ENCODE measurements around the gene SPOCK1.
"Not testable (repeated sequence)": the region's sequence is repeated elsewhere in the genome, so short reads cannot be mapped to it uniquely, and the experiment has no call there.

SPOCK1 gene

DNA sequence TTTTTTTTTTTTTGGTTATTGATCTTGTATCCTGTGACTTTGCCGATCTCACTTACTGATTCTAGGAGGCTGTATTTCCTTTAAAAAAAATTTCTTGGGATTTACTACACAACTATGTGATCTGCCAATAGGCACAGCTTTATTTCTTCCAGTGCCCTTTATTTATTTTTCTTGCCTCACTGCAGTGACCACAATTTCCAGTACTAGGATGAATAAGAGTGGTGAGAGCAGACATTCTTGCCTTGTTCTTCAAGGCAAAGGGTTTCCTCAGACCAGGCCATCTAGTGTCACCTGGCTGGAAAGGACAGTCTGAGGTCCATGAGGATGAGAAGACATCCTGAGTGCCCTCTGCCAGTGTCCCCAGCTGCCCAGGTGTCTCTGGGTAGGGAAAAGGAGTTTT lies 265.4 kb downstream of the SPOCK1 start:
- Histone ChIP-seq H3K27ac (ENCODE audit: low read depth, low read length) (no peak overlapping the region), H3K27me3 (ENCODE audit: control insufficient read depth in 1 of 2, insufficient read depth in 2 of 2, low read length in 2 of 2) (no peaks in the 10 kb centered on the region), H3K36me3 (ENCODE audit: control insufficient read depth in 1 of 2, insufficient read depth in 2 of 2, low read length in 2 of 2) (no peaks in the 10 kb centered on the region), H3K4me3 (ENCODE audit: low read depth in 1 of 2, low read length in 2 of 2) (no peak overlapping the region), H3K9me3 (ENCODE audit: control insufficient read depth in 1 of 2, low read length in 2 of 2) (no peaks in the 10 kb centered on the region), H3K9ac (ENCODE audit: low read depth in 1 of 2, low read length in 2 of 2) (no peak overlapping the region), H3K4me1 (ENCODE audit: control insufficient read depth in 1 of 2, insufficient read depth in 2 of 2, low read length in 2 of 2) (no peaks in the 10 kb centered on the region)

DNA sequence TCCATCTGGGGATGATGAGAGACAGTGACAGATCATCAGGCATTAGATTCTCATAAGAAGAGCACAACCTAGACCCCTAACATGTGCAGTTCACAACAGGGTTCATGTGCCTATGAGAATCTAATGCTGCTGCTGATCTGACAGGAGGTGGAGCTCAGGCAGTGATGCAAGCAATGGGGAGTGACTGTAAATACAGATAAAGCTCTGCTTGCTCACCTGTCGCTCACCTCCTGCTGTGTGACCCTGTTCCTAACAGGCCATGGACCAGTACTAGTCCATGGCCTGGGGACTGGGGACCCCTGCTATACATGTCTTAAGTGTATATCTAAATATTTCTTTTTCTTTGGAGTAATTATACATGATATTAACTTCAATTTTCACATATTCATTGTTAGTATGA lies 265.8 kb downstream of the SPOCK1 start:
- H3K36me3 ChIP-seq (ENCODE audit: control insufficient read depth in 1 of 2, insufficient read depth in 2 of 2, low read length in 2 of 2); H3K4me3 ChIP-seq (ENCODE audit: low read depth in 1 of 2, low read length in 2 of 2): not testable (repeated sequence)

DNA sequence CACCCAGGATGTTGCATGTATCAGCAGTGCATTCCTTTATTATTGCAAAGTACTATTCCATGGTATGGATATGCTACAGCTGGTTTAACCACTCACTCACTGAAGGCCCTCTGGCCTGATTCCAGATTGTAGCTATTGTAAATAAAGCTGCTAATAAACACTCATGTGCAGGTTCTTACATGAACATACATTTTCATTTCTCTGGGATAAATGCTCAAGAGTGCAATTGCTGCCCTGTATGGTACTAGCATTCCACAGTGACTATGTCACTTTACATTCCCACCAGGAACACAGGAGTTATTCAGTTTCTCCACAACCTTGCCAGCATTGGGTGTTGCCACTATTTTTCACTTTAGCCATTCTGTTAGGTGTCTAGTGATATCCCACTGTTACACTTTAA lies 267.6 kb downstream of the SPOCK1 start:
- no peaks in the 10 kb centered on the region for H3K4me1 ChIP-seq (ENCODE audit: control insufficient read depth in 1 of 2, insufficient read depth in 2 of 2, low read length in 2 of 2)
- no peak overlapping the region for H3K4me3 ChIP-seq (ENCODE audit: low read depth in 1 of 2, low read length in 2 of 2)
- no peaks in the 10 kb centered on the region for H3K9me3 ChIP-seq (ENCODE audit: control insufficient read depth in 1 of 2, low read length in 2 of 2)
- no peak overlapping the region for H3K27ac ChIP-seq (ENCODE audit: low read depth, low read length)
- H3K9ac ChIP-seq (ENCODE audit: low read depth in 1 of 2, low read length in 2 of 2) = no peak overlapping the region
- no peaks in the 10 kb centered on the region for H3K27me3 ChIP-seq (ENCODE audit: control insufficient read depth in 1 of 2, insufficient read depth in 2 of 2, low read length in 2 of 2)
- H3K36me3 ChIP-seq (ENCODE audit: control insufficient read depth in 1 of 2, insufficient read depth in 2 of 2, low read length in 2 of 2) = no peaks in the 10 kb centered on the region

More for the DNA sequence above, 265.8 kb downstream of the SPOCK1 start:
- not testable (repeated sequence) for H3K4me1 ChIP-seq (ENCODE audit: control insufficient read depth in 1 of 2, insufficient read depth in 2 of 2, low read length in 2 of 2); H3K9ac ChIP-seq (ENCODE audit: low read depth in 1 of 2, low read length in 2 of 2); H3K27ac ChIP-seq (ENCODE audit: low read depth, low read length); H3K9me3 ChIP-seq (ENCODE audit: control insufficient read depth in 1 of 2, low read length in 2 of 2); H3K27me3 ChIP-seq (ENCODE audit: control insufficient read depth in 1 of 2, insufficient read depth in 2 of 2, low read length in 2 of 2)

DNA sequence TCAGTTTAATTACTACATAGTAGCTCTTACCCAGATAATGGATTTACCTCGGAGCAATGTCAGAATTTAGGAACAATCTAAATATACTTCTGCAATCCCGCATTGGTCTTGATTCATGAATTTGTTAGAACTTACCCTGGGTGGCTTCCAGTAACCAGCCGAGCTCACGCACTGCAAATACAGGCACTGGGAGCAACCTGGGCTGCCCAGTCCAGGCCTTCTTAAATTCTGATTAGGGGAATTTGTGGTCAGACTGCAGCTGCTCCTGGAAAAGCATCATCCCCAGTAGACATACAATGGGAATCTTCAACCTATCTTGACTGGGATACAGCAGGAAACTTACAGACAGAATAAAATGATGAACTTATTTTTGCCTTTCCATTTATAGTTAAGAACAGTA lies 270.3 kb downstream of the SPOCK1 start:
- Histone ChIP-seq H3K4me1 (ENCODE audit: control insufficient read depth in 1 of 2, insufficient read depth in 2 of 2, low read length in 2 of 2) (no peaks in the 10 kb centered on the region), H3K4me3 (ENCODE audit: low read depth in 1 of 2, low read length in 2 of 2) (no peak overlapping the region), H3K27me3 (ENCODE audit: control insufficient read depth in 1 of 2, insufficient read depth in 2 of 2, low read length in 2 of 2) (no peaks in the 10 kb centered on the region), H3K36me3 (ENCODE audit: control insufficient read depth in 1 of 2, insufficient read depth in 2 of 2, low read length in 2 of 2) (no peaks in the 10 kb centered on the region), H3K27ac (ENCODE audit: low read depth, low read length) (no peak overlapping the region), H3K9me3 (ENCODE audit: control insufficient read depth in 1 of 2, low read length in 2 of 2) (no peaks in the 10 kb centered on the region), H3K9ac (ENCODE audit: low read depth in 1 of 2, low read length in 2 of 2) (no peak overlapping the region)

DNA sequence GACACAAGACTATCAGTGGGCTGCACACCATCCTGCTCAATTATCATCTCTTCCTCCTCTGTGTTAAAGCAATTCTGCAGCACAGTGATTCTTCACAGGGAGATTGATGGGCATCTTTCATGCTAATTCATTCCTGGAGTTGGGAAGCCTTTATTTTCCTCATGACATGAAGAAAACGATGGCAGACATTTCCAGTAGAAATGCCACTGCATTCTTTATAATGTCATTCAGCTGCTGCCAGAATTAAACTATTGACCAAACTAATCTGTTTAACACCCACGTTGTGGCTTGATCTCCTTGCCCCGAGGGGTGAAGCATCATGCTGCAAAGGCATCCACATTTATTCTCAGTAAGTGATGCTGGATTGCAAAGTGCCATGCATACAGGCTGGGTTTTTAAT lies 273.0 kb downstream of the SPOCK1 start:
- H3K9ac ChIP-seq (ENCODE audit: low read depth in 1 of 2, low read length in 2 of 2) = no peak overlapping the region
- no peaks in the 10 kb centered on the region for H3K9me3 ChIP-seq (ENCODE audit: control insufficient read depth in 1 of 2, low read length in 2 of 2)
- H3K4me3 ChIP-seq (ENCODE audit: low read depth in 1 of 2, low read length in 2 of 2) = no peak overlapping the region
- no peaks in the 10 kb centered on the region for H3K27me3 ChIP-seq (ENCODE audit: control insufficient read depth in 1 of 2, insufficient read depth in 2 of 2, low read length in 2 of 2)
- H3K36me3 ChIP-seq (ENCODE audit: control insufficient read depth in 1 of 2, insufficient read depth in 2 of 2, low read length in 2 of 2) = no peaks in the 10 kb centered on the region
- H3K27ac ChIP-seq (ENCODE audit: low read depth, low read length) = no peak overlapping the region
- no peaks in the 10 kb centered on the region for H3K4me1 ChIP-seq (ENCODE audit: control insufficient read depth in 1 of 2, insufficient read depth in 2 of 2, low read length in 2 of 2)

DNA sequence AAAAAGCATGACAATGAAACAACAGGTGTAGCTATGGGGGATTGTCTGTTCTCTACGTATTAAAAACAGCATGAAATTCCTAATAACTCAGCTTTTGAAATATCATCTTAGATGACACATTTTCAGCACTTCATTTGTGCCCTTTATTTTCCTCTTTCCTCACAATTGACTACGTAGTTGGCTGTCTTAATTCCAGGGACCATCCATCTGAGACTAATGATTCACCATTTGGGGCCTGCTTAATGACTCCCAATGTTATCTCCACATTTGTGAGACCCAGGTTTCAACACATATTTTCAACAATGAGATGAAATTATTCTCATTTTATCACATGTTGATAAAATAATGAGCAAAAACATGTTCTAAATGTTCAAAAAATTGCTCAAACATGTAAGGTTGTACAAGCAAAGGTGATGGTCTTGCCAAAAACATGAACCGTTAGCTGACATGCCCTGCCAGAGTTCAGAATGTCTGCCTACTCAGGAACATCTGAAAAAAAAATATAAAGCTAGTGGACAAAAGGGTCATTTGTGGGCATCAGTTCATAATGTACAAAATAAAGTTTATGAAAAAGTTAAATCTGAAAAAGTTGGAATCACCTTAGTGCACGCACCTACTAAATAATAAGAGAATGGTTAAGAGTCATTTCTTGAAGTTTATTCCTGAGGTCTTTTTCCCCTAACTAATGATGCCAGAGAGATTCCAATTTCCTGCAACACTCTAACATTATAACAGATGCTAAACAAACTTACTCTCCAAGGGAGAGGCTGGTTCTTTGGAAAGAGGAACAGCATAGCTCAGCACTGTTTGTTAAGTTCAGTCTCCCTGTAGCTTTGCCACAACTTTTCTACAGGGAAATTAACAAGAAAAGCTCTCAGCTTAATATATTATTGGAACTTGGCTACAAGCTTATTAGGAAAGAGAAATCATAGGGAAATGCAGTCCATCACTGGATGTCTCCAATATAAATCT lies 275.5 kb downstream of the SPOCK1 start:
- H3K4me1 ChIP-seq (ENCODE audit: control insufficient read depth in 1 of 2, insufficient read depth in 2 of 2, low read length in 2 of 2) = no peaks in the 10 kb centered on the region
- H3K4me3 ChIP-seq (ENCODE audit: low read depth in 1 of 2, low read length in 2 of 2) = no peak overlapping the region
- H3K9ac ChIP-seq (ENCODE audit: low read depth in 1 of 2, low read length in 2 of 2) = no peak overlapping the region
- H3K27ac ChIP-seq (ENCODE audit: low read depth, low read length) = no peak overlapping the region
- no peaks in the 10 kb centered on the region for H3K36me3 ChIP-seq (ENCODE audit: control insufficient read depth in 1 of 2, insufficient read depth in 2 of 2, low read length in 2 of 2)
- no peaks in the 10 kb centered on the region for H3K27me3 ChIP-seq (ENCODE audit: control insufficient read depth in 1 of 2, insufficient read depth in 2 of 2, low read length in 2 of 2)
- no peaks in the 10 kb centered on the region for H3K9me3 ChIP-seq (ENCODE audit: control insufficient read depth in 1 of 2, low read length in 2 of 2)

DNA sequence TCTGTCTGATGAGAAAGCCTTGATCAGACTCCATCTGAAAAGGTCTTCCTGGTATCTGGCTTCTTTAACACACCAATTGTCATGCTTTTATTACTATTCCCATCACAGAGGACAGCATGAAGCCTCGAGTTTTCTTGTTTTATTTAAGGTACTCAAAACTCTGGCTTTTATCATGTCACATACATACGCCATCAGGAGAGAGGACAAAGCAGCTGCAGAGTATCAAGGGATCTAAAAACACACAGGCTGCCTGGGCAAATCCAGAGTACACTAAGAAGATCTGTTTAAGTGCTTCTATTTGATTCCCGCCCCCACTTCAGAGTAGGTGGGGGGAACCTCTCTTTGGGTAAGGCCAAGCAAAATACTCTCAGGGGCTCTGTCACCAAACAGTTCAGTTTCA lies 277.2 kb downstream of the SPOCK1 start:
- no peaks in the 10 kb centered on the region for H3K36me3 ChIP-seq (ENCODE audit: control insufficient read depth in 1 of 2, insufficient read depth in 2 of 2, low read length in 2 of 2)
- H3K4me1 ChIP-seq (ENCODE audit: control insufficient read depth in 1 of 2, insufficient read depth in 2 of 2, low read length in 2 of 2) = no peaks in the 10 kb centered on the region
- H3K27me3 ChIP-seq (ENCODE audit: control insufficient read depth in 1 of 2, insufficient read depth in 2 of 2, low read length in 2 of 2) = no peaks in the 10 kb centered on the region
- no peak overlapping the region for H3K27ac ChIP-seq (ENCODE audit: low read depth, low read length)
- H3K9ac ChIP-seq (ENCODE audit: low read depth in 1 of 2, low read length in 2 of 2) = no peak overlapping the region
- H3K9me3 ChIP-seq (ENCODE audit: control insufficient read depth in 1 of 2, low read length in 2 of 2) = no peaks in the 10 kb centered on the region
- H3K4me3 ChIP-seq (ENCODE audit: low read depth in 1 of 2, low read length in 2 of 2) = no peak overlapping the region

DNA sequence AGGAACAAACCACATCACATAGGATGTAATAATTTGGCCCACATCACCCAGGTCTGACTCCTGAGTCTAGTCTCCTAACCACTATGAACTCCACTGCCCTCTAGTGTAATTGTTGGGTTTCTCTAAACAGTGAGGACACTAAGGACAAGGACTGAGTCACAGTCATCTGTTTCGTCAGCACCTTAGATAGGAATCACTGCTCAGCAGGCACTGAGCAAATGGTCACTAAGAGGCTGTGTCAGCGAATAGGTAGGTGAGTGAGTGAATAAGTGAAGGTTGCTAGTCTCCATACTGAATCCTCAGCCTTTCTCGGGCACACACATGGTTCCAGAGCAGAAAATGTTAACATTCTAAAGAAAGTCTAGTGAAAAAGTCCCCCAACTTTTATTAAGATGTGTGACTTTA lies 278.6 kb downstream of the SPOCK1 start:
- Histone ChIP-seq H3K27me3 (ENCODE audit: control insufficient read depth in 1 of 2, insufficient read depth in 2 of 2, low read length in 2 of 2) (no peaks in the 10 kb centered on the region), H3K27ac (ENCODE audit: low read depth, low read length) (no peak overlapping the region), H3K4me3 (ENCODE audit: low read depth in 1 of 2, low read length in 2 of 2) (no peak overlapping the region), H3K9ac (ENCODE audit: low read depth in 1 of 2, low read length in 2 of 2) (no peak overlapping the region), H3K4me1 (ENCODE audit: control insufficient read depth in 1 of 2, insufficient read depth in 2 of 2, low read length in 2 of 2) (no peaks in the 10 kb centered on the region), H3K9me3 (ENCODE audit: control insufficient read depth in 1 of 2, low read length in 2 of 2) (no peaks in the 10 kb centered on the region), H3K36me3 (ENCODE audit: control insufficient read depth in 1 of 2, insufficient read depth in 2 of 2, low read length in 2 of 2) (no peaks in the 10 kb centered on the region)

DNA sequence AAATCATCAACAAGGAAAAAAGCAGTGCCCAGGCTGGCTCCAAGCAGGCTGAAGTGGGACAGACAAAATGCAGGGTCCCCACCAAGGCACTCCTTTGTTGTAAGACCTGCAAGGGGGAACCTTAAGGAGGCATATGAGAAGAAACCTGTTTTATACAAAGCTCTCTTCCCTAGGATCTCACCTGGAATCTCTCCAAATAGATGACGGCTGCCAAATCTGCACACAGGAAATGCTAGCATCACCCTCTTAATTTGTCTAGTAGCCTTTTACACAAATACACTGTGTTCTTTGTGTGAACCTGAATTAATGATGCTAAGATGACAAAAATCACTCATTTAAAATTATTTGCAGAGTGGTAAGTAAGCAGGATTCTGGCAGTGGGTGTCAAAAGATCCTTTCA lies 280.2 kb downstream of the SPOCK1 start:
- H3K9ac ChIP-seq (ENCODE audit: low read depth in 1 of 2, low read length in 2 of 2) = no peak overlapping the region
- H3K27ac ChIP-seq (ENCODE audit: low read depth, low read length) = no peak overlapping the region
- H3K4me1 ChIP-seq (ENCODE audit: control insufficient read depth in 1 of 2, insufficient read depth in 2 of 2, low read length in 2 of 2) = no peaks in the 10 kb centered on the region
- no peak overlapping the region for H3K4me3 ChIP-seq (ENCODE audit: low read depth in 1 of 2, low read length in 2 of 2)
- H3K27me3 ChIP-seq (ENCODE audit: control insufficient read depth in 1 of 2, insufficient read depth in 2 of 2, low read length in 2 of 2) = no peaks in the 10 kb centered on the region
- H3K36me3 ChIP-seq (ENCODE audit: control insufficient read depth in 1 of 2, insufficient read depth in 2 of 2, low read length in 2 of 2) = no peaks in the 10 kb centered on the region
- no peaks in the 10 kb centered on the region for H3K9me3 ChIP-seq (ENCODE audit: control insufficient read depth in 1 of 2, low read length in 2 of 2)

DNA sequence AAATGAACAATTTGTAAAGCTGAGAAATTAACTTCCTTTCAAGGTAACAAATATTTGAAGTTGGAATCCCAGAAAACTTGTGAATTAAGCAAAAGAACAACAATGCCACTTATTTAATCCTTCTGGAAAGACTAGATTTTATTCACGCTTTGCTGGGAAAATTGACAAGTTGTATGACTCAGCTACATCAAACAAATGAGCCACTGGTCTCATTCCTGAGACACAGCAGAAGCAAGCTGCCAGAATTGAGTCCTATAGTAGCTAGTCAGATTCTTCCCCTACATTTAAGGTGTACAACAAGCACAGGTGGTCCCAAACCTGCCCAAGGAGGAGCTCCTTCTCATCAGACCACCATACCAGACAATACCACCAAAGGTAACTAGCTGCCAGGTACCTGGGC lies 280.7 kb downstream of the SPOCK1 start:
- Histone ChIP-seq H3K4me1 (ENCODE audit: control insufficient read depth in 1 of 2, insufficient read depth in 2 of 2, low read length in 2 of 2) (no peaks in the 10 kb centered on the region), H3K27me3 (ENCODE audit: control insufficient read depth in 1 of 2, insufficient read depth in 2 of 2, low read length in 2 of 2) (no peaks in the 10 kb centered on the region), H3K9ac (ENCODE audit: low read depth in 1 of 2, low read length in 2 of 2) (no peak overlapping the region), H3K4me3 (ENCODE audit: low read depth in 1 of 2, low read length in 2 of 2) (no peak overlapping the region), H3K9me3 (ENCODE audit: control insufficient read depth in 1 of 2, low read length in 2 of 2) (no peaks in the 10 kb centered on the region), H3K27ac (ENCODE audit: low read depth, low read length) (no peak overlapping the region), H3K36me3 (ENCODE audit: control insufficient read depth in 1 of 2, insufficient read depth in 2 of 2, low read length in 2 of 2) (no peaks in the 10 kb centered on the region)

Measured in duodenal mucosa (tissue), 2 donors.